Activated CD4-positive, alpha-beta T cell treated with anti-CD3 and anti-CD28 coated beads, Interleukin-2, amount 50 U/mL, for 24 hours (primary cell): Measurements from ENCODE around the gene CTSD.

ENCODE experiments used
- DNase-seq, 2 donors: peaks; one replicate each; pipeline ENCODE4 v3.0.0-alpha.2; 2020; ENCODE audit warnings: low read depth in 1 of 2, low spot score in 1 of 2

Gene CTSD

GRCh38 chr11:1746511-1746931 lies 17.2 kb downstream of the CTSD start:
- no peak for DNase-seq

- no peak for DNase-seq
Observed at GRCh38 chr11:1745701-1746320, 17.9 kb downstream of the CTSD start.

- DNase-seq, result no peak
Observed at GRCh38 chr11:1744891-1745700, 18.6 kb downstream of the CTSD start.

GRCh38 chr11:1744137-1744886 lies 19.4 kb downstream of the CTSD start:
- DNase-seq, result no peak

- no peak for DNase-seq
Observed at GRCh38 chr11:1743585-1744136, 20.1 kb downstream of the CTSD start.

GRCh38 chr11:1742869-1743584 lies 20.7 kb downstream of the CTSD start:
- DNase-seq, result no peak

GRCh38 chr11:1742371-1742770 lies 21.4 kb downstream of the CTSD start:
- no peak for DNase-seq

GRCh38 chr11:1741741-1742140 lies 22.0 kb downstream of the CTSD start:
- no peak for DNase-seq

- no peak for DNase-seq
Observed at GRCh38 chr11:1740786-1741530, 22.8 kb downstream of the CTSD start.

GRCh38 chr11:1739576-1739975 lies 24.2 kb downstream of the CTSD start:
- DNase-seq, result no peak

GRCh38 chr11:1738380-1738779 lies 25.3 kb downstream of the CTSD start:
- no peak for DNase-seq

GRCh38 chr11:1737080-1737757 lies 26.5 kb downstream of the CTSD start:
- DNase-seq, result no peak

- no peak for DNase-seq
Observed at GRCh38 chr11:1736447-1736992, 27.2 kb downstream of the CTSD start.

- DNase-seq, result no peak
Observed at GRCh38 chr11:1735271-1735670, 28.5 kb downstream of the CTSD start.

- DNase-seq, result no peak
Observed at GRCh38 chr11:1734641-1735081, 29.1 kb downstream of the CTSD start.

GRCh38 chr11:1733716-1734640 lies 29.7 kb downstream of the CTSD start:
- no peak for DNase-seq

- DNase-seq, result no peak
Observed at GRCh38 chr11:1733009-1733715, 30.6 kb downstream of the CTSD start.
